ENCODE data around the gene FGF2. TPM values are rescaled to one million over a fixed set of nuclear protein-coding genes. Genes with fewer than 3 reads are reported as not detected.

Gene FGF2
- total and polyA plus RNA-seq, 2 donors (not counting 1 experiment from before 2014, with no cell fraction given), result 0.13 TPM; not detected in 1

DNA sequence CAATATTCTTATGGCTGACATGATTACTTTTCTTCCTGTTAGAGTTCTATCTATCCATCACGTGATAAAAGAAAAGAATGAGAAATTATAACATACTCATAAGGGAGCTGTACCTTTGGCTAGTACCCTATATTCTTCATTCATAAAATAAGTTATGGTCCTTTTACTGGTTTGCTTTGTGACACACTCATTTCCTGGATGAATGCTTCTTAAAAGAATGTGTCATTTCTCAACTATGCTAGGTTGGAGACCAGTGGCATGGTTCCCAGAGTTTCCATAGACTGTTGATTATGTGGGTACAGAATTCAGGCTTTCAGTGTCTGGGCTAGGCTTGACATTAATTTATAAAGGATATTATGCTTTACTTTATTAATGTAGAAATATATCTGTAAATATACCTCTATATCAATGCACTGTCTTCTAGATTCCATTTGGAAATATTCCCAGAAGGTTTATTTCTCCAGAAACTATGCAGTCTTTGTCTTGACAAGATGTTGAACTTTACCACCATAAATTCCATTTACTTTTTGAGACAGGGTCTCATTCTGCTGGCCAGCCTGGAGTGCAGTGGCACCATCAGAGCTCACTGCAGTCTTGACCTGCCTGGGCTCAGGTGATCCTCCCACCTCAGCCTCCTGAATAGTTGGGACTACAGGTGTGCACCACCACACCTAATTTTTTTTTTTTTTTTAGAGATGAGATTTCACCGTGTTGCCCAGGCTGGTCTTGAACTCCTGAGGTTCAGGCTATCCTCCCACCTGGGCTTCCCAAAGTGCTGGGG, 71.9 kb downstream of the FGF2 start:
- TF ChIP-seq EZH2 (IDR thresholded peaks at IDR 0.05; ENCODE audit: borderline replicate concordance, insufficient read depth, low read depth, low read length, poor library complexity, severe bottlenecking) (no peak), CTCF (IDR thresholded peaks at IDR 0.05) (no peak)
- no peaks in the 10 kb centered on the region for H3K36me3 ChIP-seq (replicated peaks in 1 of 2; ENCODE audit: control extremely low read depth in 1 of 2, control insufficient read depth in 1 of 2, extremely low read depth in 1 of 2, insufficient read depth in 2 of 2, low read length in 1 of 2)
- intact Hi-C loops (cut with micrococcal nuclease), result no loop called here
- Mint-ChIP-seq H3K4me1 (no peaks in the 10 kb centered on the region), H3K9me3 (ENCODE audit: insufficient read depth) (no peaks in the 10 kb centered on the region), H3K4me3 (no peak overlapping the region), H3K27me3 (no peaks in the 10 kb centered on the region), H3K27ac (no peak overlapping the region)
- no peak overlapping the region for H3K4me2 ChIP-seq (replicated peaks; ENCODE audit: low read depth, low read length, poor library complexity, severe bottlenecking)
- H3K9ac ChIP-seq (ENCODE audit: low read length), result no peak overlapping the region
- H3K27ac ChIP-seq (ENCODE audit: low read length in 2 of 2), result no peak overlapping the region
- no peaks in the 10 kb centered on the region for H3K9me3 ChIP-seq (ENCODE audit: control extremely low read depth in 1 of 3, control insufficient read depth in 2 of 3, insufficient read depth in 1 of 3, low read length in 2 of 3)
- H3K4me1 ChIP-seq (ENCODE audit: control insufficient read depth in 2 of 2, insufficient read depth in 2 of 2, low read length in 2 of 2), result no peaks in the 10 kb centered on the region
- POLR2A ChIA-PET, result interaction anchor here (0.6 kb wide), 1 partner anchor 1029 kb away, joined by 3 read pairs; no protein-coding TSS in a partner anchor
- no peak overlapping the region for H3K4me3 ChIP-seq (ENCODE audit: control extremely low read depth in 1 of 5, extremely low read depth in 1 of 5, insufficient read depth in 1 of 5, low read depth in 2 of 5, low read length in 4 of 5)
- no peaks in the 10 kb centered on the region for H4K20me1 ChIP-seq (ENCODE audit: control insufficient read depth, insufficient read depth, low read length, poor library complexity, severe bottlenecking)
- WGBS (ENCODE audit: insufficient coverage), result no CpG with 5 or more reads among the region's 2 CpGs
- H3K79me2 ChIP-seq (ENCODE audit: control insufficient read depth, insufficient read depth, low read length), result no peaks in the 10 kb centered on the region
- ATAC-seq (ENCODE audit: low read depth) (no peak), DNase-seq (no peak)
- H3K27me3 ChIP-seq (replicated peaks in 1 of 4; ENCODE audit: control extremely low read depth in 1 of 4, control insufficient read depth in 3 of 4, insufficient read depth in 4 of 4, low read length in 3 of 4), result no peaks in the 10 kb centered on the region
- CTCF ChIA-PET, result interaction anchor here (1.9 kb wide), 1 partner anchor 16 kb away, joined by 4 read pairs; no protein-coding TSS in a partner anchor
- H2AFZ ChIP-seq (ENCODE audit: insufficient read depth, low read depth, low read length, poor library complexity, severe bottlenecking), result no peak overlapping the region

GRCh38 chr4:122899682-122900081, 73.1 kb downstream of the FGF2 start:
- intact Hi-C loops (cut with micrococcal nuclease), result no loop called here
- H3K27ac ChIP-seq (ENCODE audit: low read length in 2 of 2), result no peak overlapping the region
- H3K4me3 Mint-ChIP-seq, result no peak overlapping the region

More at GRCh38 chr4:122899682-122900081, 73.1 kb downstream of the FGF2 start:
- H3K4me1 ChIP-seq (ENCODE audit: control insufficient read depth in 2 of 2, insufficient read depth in 2 of 2, low read length in 2 of 2), result no peaks in the 10 kb centered on the region
- H2AFZ ChIP-seq (ENCODE audit: insufficient read depth, low read depth, low read length, poor library complexity, severe bottlenecking), result no peak overlapping the region
- 98% methylated on average over 3 of the region's 7 CpGs for WGBS (ENCODE audit: insufficient coverage)
- H4K20me1 ChIP-seq (ENCODE audit: control insufficient read depth, insufficient read depth, low read length, poor library complexity, severe bottlenecking), result no peaks in the 10 kb centered on the region
- H3K4me2 ChIP-seq (replicated peaks; ENCODE audit: low read depth, low read length, poor library complexity, severe bottlenecking), result no peak overlapping the region
- Mint-ChIP-seq H3K9me3 (ENCODE audit: insufficient read depth) (no peaks in the 10 kb centered on the region), H3K4me1 (no peaks in the 10 kb centered on the region), H3K27me3 (no peaks in the 10 kb centered on the region), H3K27ac (no peak overlapping the region)
- H3K4me3 ChIP-seq (ENCODE audit: control extremely low read depth in 1 of 5, extremely low read depth in 1 of 5, insufficient read depth in 1 of 5, low read depth in 2 of 5, low read length in 4 of 5), result no peak overlapping the region
- no peak for DNase-seq
- TF ChIP-seq CTCF (IDR thresholded peaks at IDR 0.05) (no peak), EZH2 (IDR thresholded peaks at IDR 0.05; ENCODE audit: borderline replicate concordance, insufficient read depth, low read depth, low read length, poor library complexity, severe bottlenecking) (no peak)
- ChIA-PET POLR2A (no interaction called here), CTCF (interaction anchor here (1.9 kb wide), 1 partner anchor 15 kb away, joined by 4 read pairs; no protein-coding TSS in a partner anchor)
- H3K79me2 ChIP-seq (ENCODE audit: control insufficient read depth, insufficient read depth, low read length), result no peaks in the 10 kb centered on the region
- no peak for ATAC-seq (ENCODE audit: low read depth)
- H3K9ac ChIP-seq (ENCODE audit: low read length), result no peak overlapping the region
- H3K27me3 ChIP-seq (replicated peaks in 1 of 4; ENCODE audit: control extremely low read depth in 1 of 4, control insufficient read depth in 3 of 4, insufficient read depth in 4 of 4, low read length in 3 of 4), result no peaks in the 10 kb centered on the region
- H3K36me3 ChIP-seq (replicated peaks in 1 of 2; ENCODE audit: control extremely low read depth in 1 of 2, control insufficient read depth in 1 of 2, extremely low read depth in 1 of 2, insufficient read depth in 2 of 2, low read length in 1 of 2), result no peaks in the 10 kb centered on the region
- H3K9me3 ChIP-seq (ENCODE audit: control extremely low read depth in 1 of 3, control insufficient read depth in 2 of 3, insufficient read depth in 1 of 3, low read length in 2 of 3), result no peaks in the 10 kb centered on the region
